ENCODE results near the gene MACROD2.

GRCh38 chr20:14203657-14204056 lies 208.3 kb downstream of the MACROD2 start:
- TF ChIP-seq CTCF (IDR thresholded peaks at IDR 0.05) (no peak), EP300 (IDR thresholded peaks at IDR 0.05) (no peak)

All from tibial nerve (tissue), 4 donors.